GM18867 (cell line): Measurements from ENCODE around the gene RHOC.

ENCODE experiments used
- ATAC-seq: cut with Tn5 transposase; IDR thresholded peaks from one replicate; pipeline ENCODE4 v1.9.1; 2021; ENCODE audit warnings: mild to moderate bottlenecking, moderate library complexity; ENCODE audit not compliant: unreplicated experiment

RHOC gene

GRCh38 chr1:112702420-112703261 lies 4.3 kb downstream of the RHOC start:
- ATAC-seq, result no peak

- ATAC-seq, result no peak
Observed at GRCh38 chr1:112702067-112702395, 4.9 kb downstream of the RHOC start.

GRCh38 chr1:112701227-112702066 lies 5.5 kb downstream of the RHOC start:
- ATAC-seq, result no peak

GRCh38 chr1:112700290-112701226 lies 6.4 kb downstream of the RHOC start:
- ATAC-seq, result no peak

GRCh38 chr1:112699425-112700144 lies 7.3 kb downstream of the RHOC start:
- ATAC-seq, result no peak

- no peak for ATAC-seq
Observed at GRCh38 chr1:112698366-112699310, 8.3 kb downstream of the RHOC start.

- no peak for ATAC-seq
Observed at GRCh38 chr1:112697781-112698201, 9.1 kb downstream of the RHOC start.

- ATAC-seq, result no peak
Observed at GRCh38 chr1:112696578-112697314, 10.2 kb downstream of the RHOC start.

GRCh38 chr1:112695276-112695675 lies 11.7 kb downstream of the RHOC start:
- no peak for ATAC-seq

- no peak for ATAC-seq
Observed at GRCh38 chr1:112694363-112694929, 12.5 kb downstream of the RHOC start.

- ATAC-seq, result no peak
Observed at GRCh38 chr1:112693821-112694220, 13.1 kb downstream of the RHOC start.

GRCh38 chr1:112692681-112693080 lies 14.2 kb downstream of the RHOC start:
- no peak for ATAC-seq

- no peak for ATAC-seq
Observed at GRCh38 chr1:112689842-112690237, 17.1 kb downstream of the RHOC start.

GRCh38 chr1:112689196-112689841 lies 17.6 kb downstream of the RHOC start:
- no peak for ATAC-seq

GRCh38 chr1:112688781-112689193 lies 18.1 kb downstream of the RHOC start:
- ATAC-seq, result no peak

GRCh38 chr1:112687785-112688496 lies 19.0 kb downstream of the RHOC start:
- no peak for ATAC-seq

GRCh38 chr1:112687361-112687760 lies 19.6 kb downstream of the RHOC start:
- ATAC-seq, result no peak
